Gastroesophageal sphincter (tissue), 4 donors: ENCODE data around the gene ATXN2. TPM values are rescaled to one million over a fixed set of nuclear protein-coding genes. Genes with fewer than 3 reads are reported as not detected.

Experiments used
- ATAC-seq: fragments of 150-250 bp; one replicate; pipeline ENCODE4 v1.9.1; 2016; ENCODE audit warnings: mild to moderate bottlenecking, moderate library complexity
- H3K27ac ChIP-seq, 4 donors: fragments of 200-600 bp; sonication (generic) in 3 of 4; 1 replicate in 3 of 4; 2 replicates in 1 of 4; pipeline ENCODE4 v1.5.1; 2016 to 2019
- H3K27me3 ChIP-seq: fragments of 200-600 bp; sonication (generic); one replicate; pipeline ENCODE4 v1.5.1; 2019
- H3K36me3 ChIP-seq, 2 donors: fragments of 200-600 bp; sonication (generic); one replicate each; pipeline ENCODE4 v1.5.1; 2019; ENCODE audit warnings: control low read depth in 1 of 2
- H3K4me1 ChIP-seq, 3 donors: fragments of 200-600 bp; sonication (generic); 1 replicate in 2 of 3; 2 replicates in 1 of 3; pipeline ENCODE4 v1.5.1; 2016 to 2019; ENCODE audit warnings: control low read depth in 2 of 3
- H3K4me3 ChIP-seq, 2 donors: fragments of 200-600 bp; sonication (generic); one replicate each; pipeline ENCODE4 v1.5.1; 2019; ENCODE audit warnings: mild to moderate bottlenecking in 1 of 2, moderate library complexity in 1 of 2
- H3K9me3 ChIP-seq, 3 donors: fragments of 200-600 bp; sonication (generic); one replicate each; pipeline ENCODE4 v1.5.1; 2017 to 2019; ENCODE audit warnings: control low read depth in 2 of 3
- CTCF ChIP-seq, 4 experiments: fragments of 200-600 bp in 2 of 4; fragments of 450-650 bp in 2 of 4; sonication (generic) in 1 of 4; IDR thresholded peaks; one replicate each; pipeline ENCODE4 v1.5.1; 2017 to 2019; ENCODE audit warnings: antibody characterized with exemption in 4 of 4, mild to moderate bottlenecking in 2 of 4, moderate library complexity in 2 of 4
- EP300 ChIP-seq: sonication (generic); formaldehyde crosslinking; IDR thresholded peaks from one replicate; pipeline ENCODE4 v1.6.1; 2017; ENCODE audit warnings: antibody characterized with exemption, mild to moderate bottlenecking
- POLR2A ChIP-seq, 2 donors: fragments of 450-650 bp; IDR thresholded peaks; one replicate each; pipeline ENCODE4 v1.6.1; 2017; ENCODE audit warnings: antibody characterized with exemption in 2 of 2, mild to moderate bottlenecking in 2 of 2, moderate library complexity in 1 of 2
- POLR2AphosphoS5 ChIP-seq: sonication (generic); formaldehyde crosslinking; IDR thresholded peaks from one replicate; pipeline ENCODE4 v1.6.1; 2017; ENCODE audit warnings: antibody characterized with exemption
- WGBS, 2 donors: methylation state at CpG; one replicate each; pipeline ENCODE4 v1.1.5; 2018; ENCODE audit warnings: low coverage in 1 of 2; 5-methylcytosine and 5-hydroxymethylcytosine counted together
- total RNA-seq, 4 donors: library from RNA; depleted of rRNA; stranded (reverse); fragments of >200 nt; gene quantifications; one replicate each; pipeline ENCODE4 v1.1.0, GENCODE V29; 2016

Gene ATXN2
- total RNA-seq, 4 donors from 2014 or later = 40.9 to 93.4 (median 50.1) TPM

GRCh38 chr12:111580119-111580425 lies 19.0 kb downstream of the ATXN2 start:
- H3K4me1 ChIP-seq = peaks cover 0 to 67% (median 1%) of the 10 kb centered on the region in 3 donors
- H3K4me3 ChIP-seq = no peak overlapping the region
- no peaks in the 10 kb centered on the region for H3K27me3 ChIP-seq
- no peak for ATAC-seq
- no peaks in the 10 kb centered on the region for H3K36me3 ChIP-seq
- no peaks in the 10 kb centered on the region for H3K9me3 ChIP-seq
- H3K27ac ChIP-seq = no peak overlapping the region
- TF ChIP-seq CTCF (IDR thresholded peaks at IDR 0.05) = no peak
- no peak for TF ChIP-seq EP300
- no peak for TF ChIP-seq POLR2A (IDR thresholded peaks at IDR 0.05)
- no peak for TF ChIP-seq POLR2AphosphoS5
- 100% methylated on average over 1 to 2 of the region's 3 CpGs for WGBS, 2 donors

- Histone ChIP-seq H3K36me3 (no peaks in the 10 kb centered on the region), H3K4me1 (peaks cover 0 to 71% (median 2%) of the 10 kb centered on the region in 3 donors)
- TF ChIP-seq POLR2AphosphoS5 (peak; percentile 14), POLR2A (IDR thresholded peaks at IDR 0.05) (no peak)
Observed at GRCh38 chr12:111578971-111579340, 20.2 kb downstream of the ATXN2 start.

GRCh38 chr12:111578276-111578970 lies 20.7 kb downstream of the ATXN2 start:
- TF ChIP-seq POLR2A (IDR thresholded peaks at IDR 0.05) (no peak), CTCF (IDR thresholded peaks at IDR 0.05) (no peak), POLR2AphosphoS5 (no peak), EP300 (no peak)
- 74 to 75% methylated on average over 4 of the region's 4 CpGs for WGBS, 2 donors

More at GRCh38 chr12:111578971-111579340, 20.2 kb downstream of the ATXN2 start:
- WGBS, 2 donors = 63 to 87% methylated on average over 1 to 2 of the region's 2 CpGs
- Histone ChIP-seq H3K9me3 (no peaks in the 10 kb centered on the region), H3K27ac (no peak overlapping the region), H3K27me3 (no peaks in the 10 kb centered on the region), H3K4me3 (no peak overlapping the region)
- no peak for ATAC-seq

GRCh38 chr12:111574797-111575443 lies 24.2 kb downstream of the ATXN2 start:
- 46 to 62% methylated on average over 6 of the region's 7 CpGs for WGBS, 2 donors
- ATAC-seq = no peak

More at GRCh38 chr12:111578276-111578970, 20.7 kb downstream of the ATXN2 start:
- H3K9me3 ChIP-seq = no peaks in the 10 kb centered on the region
- no peak overlapping the region for H3K4me3 ChIP-seq
- no peaks in the 10 kb centered on the region for H3K36me3 ChIP-seq
- no peak overlapping the region for H3K27ac ChIP-seq
- H3K27me3 ChIP-seq = no peaks in the 10 kb centered on the region
- ATAC-seq = peak; percentile 36
- peaks cover 0 to 75% (median 2%) of the 10 kb centered on the region in 3 donors for H3K4me1 ChIP-seq

GRCh38 chr12:111573476-111573875 lies 25.6 kb downstream of the ATXN2 start:
- TF ChIP-seq POLR2AphosphoS5 (no peak), POLR2A (IDR thresholded peaks at IDR 0.05) (no peak), EP300 (no peak)

More at GRCh38 chr12:111574797-111575443, 24.2 kb downstream of the ATXN2 start:
- Histone ChIP-seq H3K27ac (peak overlapping the region in 1 of 4 donors; percentile 1), H3K4me1 (peaks cover 0 to 83% (median 2%) of the 10 kb centered on the region in 3 donors), H3K9me3 (no peaks in the 10 kb centered on the region), H3K4me3 (no peak overlapping the region), H3K36me3 (no peaks in the 10 kb centered on the region), H3K27me3 (no peaks in the 10 kb centered on the region)
- no peak for TF ChIP-seq POLR2A (IDR thresholded peaks at IDR 0.05)
- no peak for TF ChIP-seq EP300
- TF ChIP-seq CTCF (IDR thresholded peaks at IDR 0.05) = no peak
- no peak for TF ChIP-seq POLR2AphosphoS5

More at GRCh38 chr12:111573476-111573875, 25.6 kb downstream of the ATXN2 start:
- Histone ChIP-seq H3K9me3 (no peaks in the 10 kb centered on the region), H3K4me3 (no peak overlapping the region), H3K36me3 (no peaks in the 10 kb centered on the region), H3K4me1 (peaks cover 5 to 78% (median 12%) of the 10 kb centered on the region in 3 donors), H3K27ac (no peak overlapping the region), H3K27me3 (no peaks in the 10 kb centered on the region)
- no peak for ATAC-seq
- WGBS, 2 donors = 90% methylated on average over 1 of the region's 1 CpG; no CpG with 5 or more reads in 1 of the 2 donors
